Lower lobe of right lung (tissue), 2 donors: ENCODE measurements around the gene GFRA1. TPM values are rescaled to one million over a fixed set of nuclear protein-coding genes. Genes with fewer than 3 reads are reported as not detected.

Source experiments
- ATAC-seq, 2 donors: fragments of 200-7000 bp; cut with Tn5 transposase; one replicate each; pipeline ENCODE4 v1.9.1; 2020 to 2022; ENCODE audit warnings: mild to moderate bottlenecking in 2 of 2, moderate library complexity in 2 of 2
- DNase-seq: peaks from one replicate; pipeline ENCODE4 v3.0.0-alpha.2; 2020
- H3K27ac ChIP-seq: fragments of 200-600 bp; one replicate; pipeline ENCODE4 v1.8.0; 2022
- H3K27me3 ChIP-seq: fragments of 200-600 bp; one replicate; pipeline ENCODE4 v1.8.0; 2022; ENCODE audit warnings: low read depth
- H3K36me3 ChIP-seq: fragments of 200-600 bp; one replicate; pipeline ENCODE4 v1.8.0; 2022; ENCODE audit warnings: mild to moderate bottlenecking
- H3K4me1 ChIP-seq: fragments of 200-600 bp; one replicate; pipeline ENCODE4 v1.8.0; 2022
- H3K4me3 ChIP-seq: fragments of 200-600 bp; one replicate; pipeline ENCODE4 v1.8.0; 2022; ENCODE audit warnings: mild to moderate bottlenecking
- H3K9me3 ChIP-seq: fragments of 200-600 bp; one replicate; pipeline ENCODE4 v1.8.0; 2022
- intact Hi-C: fragments of 100-400 bp; cut with DNase I; formaldehyde crosslinking; loops from one replicate; pipeline ENCODE4 v1.11.0; 2022
- total RNA-seq: library from RNA; stranded (reverse); fragmentation: NEBNext Ultra II Directional; extraction: Animal tissue kit (Norgen Biotek cat#: 25700); gene quantifications from one replicate; pipeline ENCODE4 v1.2.1, GENCODE V29; 2021
- TF ChIP-seq, protein P1 (sequence below): fragments of 200-600 bp; IDR thresholded peaks from one replicate; pipeline ENCODE4 v1.8.0; 2022; ENCODE audit warnings: antibody characterized with exemption, mild to moderate bottlenecking
- donor health status: DM: no; HTN: yes; CAD: no; lungs with severe emphysema.

GFRA1 gene
- total RNA-seq, 1 donor from 2014 or later = 9.8 TPM

DNA sequence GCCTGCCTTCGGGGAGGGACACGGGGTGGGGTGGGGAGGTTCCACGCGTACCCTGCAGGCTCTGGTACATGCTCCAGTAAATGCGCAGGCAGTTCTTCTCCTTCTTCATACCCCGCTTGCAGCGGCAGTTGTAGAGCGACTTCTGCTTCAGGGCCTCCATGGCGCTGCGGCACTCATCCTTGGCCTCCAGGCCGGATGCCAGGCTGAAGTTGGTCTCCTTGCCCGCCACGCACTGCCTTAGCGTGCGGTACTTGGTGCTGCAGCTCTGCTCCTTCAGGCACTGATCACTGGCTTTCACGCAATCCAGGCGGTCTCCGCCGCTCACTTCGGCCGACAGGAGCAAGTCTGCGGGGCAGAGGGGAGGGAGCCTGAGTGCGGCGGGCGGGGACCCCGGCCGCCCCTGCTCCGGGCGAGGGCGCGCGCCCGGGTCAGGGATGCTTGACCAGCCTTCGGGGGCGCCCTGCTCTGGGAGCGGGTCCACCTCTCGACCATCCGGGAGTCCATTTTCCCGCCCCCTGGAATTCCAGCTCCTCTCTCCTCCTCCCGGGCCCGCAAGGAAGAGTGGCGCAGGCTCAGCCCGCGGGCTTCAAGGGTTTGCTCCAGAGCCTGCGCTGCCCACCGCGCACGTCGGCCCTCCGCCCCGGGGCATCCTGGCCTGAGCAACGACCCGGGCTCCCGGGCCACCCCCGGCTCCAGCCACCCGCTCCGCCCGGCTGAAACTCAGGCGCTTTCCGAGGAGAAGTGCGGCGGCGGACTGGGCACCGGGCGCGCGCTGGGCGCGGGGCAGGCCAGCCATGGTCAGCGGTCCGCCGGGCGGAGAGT, 2.0 kb downstream of the GFRA1 start:
- Histone ChIP-seq H3K36me3 (no peaks in the 10 kb centered on the region), H3K4me3 (peak overlapping the region; percentile 51), H3K27me3 (peaks cover 65% of the 10 kb centered on the region), H3K9me3 (no peaks in the 10 kb centered on the region), H3K27ac (no peak overlapping the region), H3K4me1 (peaks cover 5% of the 10 kb centered on the region)
- ATAC-seq = peak; percentile 13 to 20
- TF ChIP-seq, protein P1, sequence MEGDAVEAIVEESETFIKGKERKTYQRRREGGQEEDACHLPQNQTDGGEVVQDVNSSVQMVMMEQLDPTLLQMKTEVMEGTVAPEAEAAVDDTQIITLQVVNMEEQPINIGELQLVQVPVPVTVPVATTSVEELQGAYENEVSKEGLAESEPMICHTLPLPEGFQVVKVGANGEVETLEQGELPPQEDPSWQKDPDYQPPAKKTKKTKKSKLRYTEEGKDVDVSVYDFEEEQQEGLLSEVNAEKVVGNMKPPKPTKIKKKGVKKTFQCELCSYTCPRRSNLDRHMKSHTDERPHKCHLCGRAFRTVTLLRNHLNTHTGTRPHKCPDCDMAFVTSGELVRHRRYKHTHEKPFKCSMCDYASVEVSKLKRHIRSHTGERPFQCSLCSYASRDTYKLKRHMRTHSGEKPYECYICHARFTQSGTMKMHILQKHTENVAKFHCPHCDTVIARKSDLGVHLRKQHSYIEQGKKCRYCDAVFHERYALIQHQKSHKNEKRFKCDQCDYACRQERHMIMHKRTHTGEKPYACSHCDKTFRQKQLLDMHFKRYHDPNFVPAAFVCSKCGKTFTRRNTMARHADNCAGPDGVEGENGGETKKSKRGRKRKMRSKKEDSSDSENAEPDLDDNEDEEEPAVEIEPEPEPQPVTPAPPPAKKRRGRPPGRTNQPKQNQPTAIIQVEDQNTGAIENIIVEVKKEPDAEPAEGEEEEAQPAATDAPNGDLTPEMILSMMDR = no peak
- DNase-seq = no peak
- intact Hi-C loops = no loop called here

DNA sequence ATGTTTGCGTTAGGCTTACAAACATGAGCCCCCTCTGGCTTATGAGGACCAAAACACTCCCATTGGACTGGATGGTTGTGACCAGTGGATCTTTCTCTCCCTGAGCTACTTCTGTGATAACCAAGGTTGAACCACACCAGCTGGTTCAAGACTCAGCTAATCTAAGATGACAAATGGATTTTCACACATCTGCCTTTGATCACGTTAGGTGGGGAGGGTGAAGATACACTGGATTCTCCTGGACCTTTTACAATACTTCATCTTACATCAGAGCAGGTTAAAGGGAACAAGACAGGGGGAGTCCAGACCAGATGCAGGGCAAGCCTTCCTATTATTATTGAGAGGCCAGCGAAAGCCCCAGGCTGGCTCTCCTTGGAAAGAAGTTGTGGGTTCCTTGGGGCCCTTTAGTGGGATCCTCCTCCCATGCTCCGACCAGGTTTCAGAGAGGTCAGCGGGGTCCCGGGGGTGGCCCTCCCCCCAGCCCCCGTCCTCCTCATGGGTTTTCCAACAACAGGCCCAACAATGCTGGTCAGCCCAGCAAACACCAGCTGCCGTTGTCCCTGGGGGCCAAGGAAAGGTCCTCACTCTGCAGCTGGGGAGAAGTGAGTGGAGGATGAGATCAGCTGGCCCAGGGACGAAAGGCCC, 2.8 kb downstream of the GFRA1 start:
- no peak overlapping the region for H3K27ac ChIP-seq
- no peaks in the 10 kb centered on the region for H3K9me3 ChIP-seq
- H3K4me3 ChIP-seq = no peak overlapping the region
- no peaks in the 10 kb centered on the region for H3K36me3 ChIP-seq
- intact Hi-C loops = no loop called here
- H3K27me3 ChIP-seq = peaks cover 58% of the 10 kb centered on the region
- DNase-seq = no peak
- no peak for ATAC-seq
- TF ChIP-seq, protein P1 = no peak
- peaks cover 5% of the 10 kb centered on the region for H3K4me1 ChIP-seq

DNA sequence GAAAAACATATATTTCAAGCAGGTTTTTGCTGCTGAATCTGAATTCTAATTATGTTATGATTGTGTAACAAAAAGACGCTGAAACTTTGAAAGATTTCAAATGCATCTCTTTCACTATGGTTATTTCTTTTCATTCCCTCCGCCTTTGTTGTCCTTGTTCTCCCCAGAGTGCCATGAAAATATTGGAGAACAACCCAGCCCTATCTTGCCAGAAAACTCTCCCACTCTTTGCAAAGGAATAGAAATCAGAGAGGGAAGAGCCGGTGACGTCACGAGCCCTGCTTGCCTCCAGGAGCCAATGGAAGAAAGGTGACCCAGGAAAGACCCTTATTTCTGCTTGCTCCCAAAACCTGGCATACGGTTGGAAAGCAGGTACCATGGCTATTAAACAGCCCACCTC, 3.4 kb downstream of the GFRA1 start:
- no peak overlapping the region for H3K4me3 ChIP-seq
- peaks cover 51% of the 10 kb centered on the region for H3K27me3 ChIP-seq
- no peaks in the 10 kb centered on the region for H3K36me3 ChIP-seq
- TF ChIP-seq, protein P1 = no peak
- intact Hi-C loops = no loop called here
- H3K4me1 ChIP-seq = peaks cover 5% of the 10 kb centered on the region
- no peaks in the 10 kb centered on the region for H3K9me3 ChIP-seq
- H3K27ac ChIP-seq = no peak overlapping the region
- ATAC-seq (no peak), DNase-seq (no peak)

DNA sequence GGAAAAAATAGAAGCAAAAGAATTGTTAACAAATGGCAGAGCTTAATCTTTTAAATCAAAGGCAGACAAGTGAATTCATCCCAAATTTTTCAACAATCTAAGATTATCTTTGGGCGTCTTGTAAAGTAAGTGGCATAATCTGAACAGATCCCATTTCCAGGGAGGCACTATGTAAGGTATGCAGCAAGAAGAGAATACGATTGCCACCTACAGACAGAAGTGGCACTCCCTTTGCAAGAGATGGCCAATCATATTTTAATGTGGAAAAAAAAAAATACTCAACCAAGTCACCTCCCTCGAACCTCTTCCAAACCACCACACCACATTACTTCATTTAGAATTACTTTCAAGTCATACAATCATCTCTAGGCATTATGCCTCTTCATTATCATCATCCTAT, 4.0 kb downstream of the GFRA1 start:
- ATAC-seq (no peak), DNase-seq (no peak)
- TF ChIP-seq, protein P1 = no peak
- Histone ChIP-seq H3K27ac (no peak overlapping the region), H3K4me1 (peaks cover 5% of the 10 kb centered on the region), H3K27me3 (peaks cover 45% of the 10 kb centered on the region), H3K4me3 (no peak overlapping the region), H3K9me3 (no peaks in the 10 kb centered on the region), H3K36me3 (no peaks in the 10 kb centered on the region)
- intact Hi-C loops = no loop called here

DNA sequence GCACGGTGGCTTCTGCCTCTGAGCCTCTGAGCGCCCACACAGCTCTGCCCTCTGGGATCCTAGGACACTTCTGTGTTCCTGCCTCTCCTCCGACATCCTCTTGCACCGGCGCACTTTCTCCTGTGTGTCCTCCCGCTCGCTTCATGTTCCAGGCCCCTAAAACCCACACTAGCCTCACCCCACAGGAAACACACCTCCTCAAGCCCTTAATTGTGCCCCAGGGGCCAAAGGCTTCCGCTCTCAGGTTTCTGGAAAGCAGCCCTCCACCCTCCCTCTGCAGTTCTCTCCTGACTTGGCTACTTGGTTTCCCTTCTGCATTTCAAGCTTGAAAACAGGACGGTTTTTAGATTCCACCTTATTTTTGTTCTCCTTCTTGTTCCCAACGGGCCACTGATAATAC, 7.3 kb downstream of the GFRA1 start:
- H3K27me3 ChIP-seq = peaks cover 14% of the 10 kb centered on the region
- TF ChIP-seq, protein P1 = no peak
- no peaks in the 10 kb centered on the region for H3K9me3 ChIP-seq
- intact Hi-C loops = no loop called here
- H3K4me1 ChIP-seq = no peaks in the 10 kb centered on the region
- no peak overlapping the region for H3K27ac ChIP-seq
- ATAC-seq (no peak), DNase-seq (no peak)
- no peak overlapping the region for H3K4me3 ChIP-seq
- no peaks in the 10 kb centered on the region for H3K36me3 ChIP-seq
